HG03039 (cell line): Measurements from ENCODE around the gene ABI3.
"Not testable (repeated sequence)": the region's sequence is repeated elsewhere in the genome, so short reads cannot be mapped to it uniquely, and the experiment has no call there.

ENCODE experiments used
- ATAC-seq: cut with Tn5 transposase; IDR thresholded peaks from one replicate; pipeline ENCODE4 v1.9.1; 2021; ENCODE audit warnings: mild to moderate bottlenecking, moderate library complexity; ENCODE audit not compliant: unreplicated experiment

ABI3 gene, protein sequence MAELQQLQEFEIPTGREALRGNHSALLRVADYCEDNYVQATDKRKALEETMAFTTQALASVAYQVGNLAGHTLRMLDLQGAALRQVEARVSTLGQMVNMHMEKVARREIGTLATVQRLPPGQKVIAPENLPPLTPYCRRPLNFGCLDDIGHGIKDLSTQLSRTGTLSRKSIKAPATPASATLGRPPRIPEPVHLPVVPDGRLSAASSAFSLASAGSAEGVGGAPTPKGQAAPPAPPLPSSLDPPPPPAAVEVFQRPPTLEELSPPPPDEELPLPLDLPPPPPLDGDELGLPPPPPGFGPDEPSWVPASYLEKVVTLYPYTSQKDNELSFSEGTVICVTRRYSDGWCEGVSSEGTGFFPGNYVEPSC

DNA sequence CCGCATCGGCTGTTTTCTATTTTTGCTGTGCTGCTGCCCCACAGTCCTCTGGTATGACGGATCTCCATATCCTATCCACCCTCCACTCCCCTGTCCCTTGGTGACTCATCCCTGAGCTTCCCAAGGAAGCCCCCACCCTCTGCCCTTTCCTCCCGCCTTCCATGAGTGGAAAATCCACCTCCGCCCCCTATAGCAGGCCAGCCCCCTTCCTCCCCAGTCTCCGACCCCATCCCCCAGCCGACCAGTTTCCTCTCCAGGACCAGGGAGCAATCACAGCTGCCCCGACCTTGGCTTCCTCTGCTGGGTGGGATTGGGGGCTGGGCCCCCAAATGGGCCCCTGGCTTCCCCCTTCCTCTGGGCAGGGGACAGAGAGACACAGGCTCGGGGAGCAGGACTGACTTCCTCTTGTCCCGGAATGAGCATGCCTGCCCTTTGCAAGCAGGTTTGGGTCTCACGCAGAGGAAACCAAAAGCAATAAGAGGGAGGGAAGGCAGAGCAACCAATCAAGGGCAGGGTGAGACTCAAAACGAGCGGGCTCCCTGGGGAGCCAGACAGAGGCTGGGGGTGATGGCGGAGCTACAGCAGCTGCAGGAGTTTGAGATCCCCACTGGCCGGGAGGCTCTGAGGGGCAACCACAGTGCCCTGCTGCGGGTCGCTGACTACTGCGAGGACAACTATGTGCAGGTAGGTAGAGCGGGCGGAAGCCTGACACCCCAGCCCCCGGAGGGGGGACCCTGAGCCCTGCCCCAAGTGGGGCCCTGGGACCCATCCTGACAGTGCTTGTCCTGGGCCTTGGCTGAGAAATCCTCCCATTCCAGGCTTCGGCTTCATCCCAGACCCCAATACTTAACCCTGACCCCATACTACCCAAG lies at the start of gene ABI3, which contains the start of gene GNGT2:
Gene ABI3 (plus strand): TSS at position 550 of the 872 bp plus-strand sequence. CDS start 18 bp downstream, at position 568.
Gene GNGT2 (minus strand): TSS at position 417 of the 872 bp plus-strand sequence. CDS start 3,152 bp downstream, outside the sequence.
- ATAC-seq: peak; percentile 73

DNA sequence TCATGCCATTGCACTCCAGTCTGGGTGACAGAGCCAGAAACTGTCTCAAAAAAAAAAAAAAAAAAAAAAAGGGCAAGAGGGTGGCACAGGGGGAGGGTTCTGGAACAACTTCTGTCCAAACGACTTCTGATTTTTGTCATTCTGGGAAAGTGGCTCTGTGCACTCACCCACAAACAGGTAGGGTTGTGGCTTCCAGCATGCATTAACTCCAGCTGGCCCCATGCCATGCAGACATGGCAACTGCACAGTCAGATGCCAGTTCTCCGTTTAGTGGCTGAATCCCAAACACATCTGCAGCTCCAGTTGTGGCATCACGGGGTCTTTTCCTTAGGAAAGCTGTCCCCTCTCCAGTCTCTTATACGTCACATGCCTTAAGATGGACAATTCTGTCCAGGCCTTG lies 47.6 kb upstream of the ABI3 start:
- ATAC-seq: no peak

DNA sequence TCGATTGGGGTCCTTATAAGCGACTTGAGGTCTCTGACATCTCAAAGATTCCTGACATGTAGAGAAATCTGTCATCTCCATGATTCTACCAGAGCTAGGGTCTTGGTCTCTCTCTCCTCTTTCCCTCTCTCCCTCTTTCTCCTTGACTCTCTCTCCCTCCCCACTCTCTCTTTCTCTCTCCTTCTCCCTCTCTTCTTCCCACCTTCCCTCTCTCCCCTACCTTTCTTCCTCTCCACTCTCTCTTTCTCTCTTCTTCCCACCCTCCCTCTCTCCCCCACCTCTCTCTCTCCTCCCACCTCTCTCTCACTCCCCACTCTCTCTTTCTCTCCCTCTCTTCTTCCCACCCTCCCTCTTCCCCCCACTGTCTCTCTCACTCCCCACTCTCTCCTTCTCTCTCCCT lies 45.4 kb upstream of the ABI3 start:
- no peak for ATAC-seq

DNA sequence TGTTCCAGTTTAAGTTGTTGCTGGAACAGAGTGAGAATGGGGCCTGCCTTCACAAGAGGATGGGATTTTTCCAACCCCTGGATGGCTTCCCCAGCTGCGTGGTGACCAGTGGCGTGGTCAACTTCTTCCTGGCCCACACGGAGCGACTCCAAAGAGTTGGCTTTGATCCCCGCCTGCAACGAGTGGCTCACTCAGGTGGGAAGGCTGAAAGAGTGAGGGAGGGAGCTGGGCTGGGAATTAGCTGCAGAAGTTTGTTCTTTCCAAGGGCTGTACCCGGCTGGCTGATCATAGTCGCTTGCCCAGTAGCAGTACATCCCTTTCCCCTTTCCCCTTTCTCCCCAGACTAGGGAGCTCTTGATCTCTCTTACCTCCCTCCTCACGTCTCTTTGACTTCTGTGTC lies 41.8 kb upstream of the ABI3 start:
- no peak for ATAC-seq

DNA sequence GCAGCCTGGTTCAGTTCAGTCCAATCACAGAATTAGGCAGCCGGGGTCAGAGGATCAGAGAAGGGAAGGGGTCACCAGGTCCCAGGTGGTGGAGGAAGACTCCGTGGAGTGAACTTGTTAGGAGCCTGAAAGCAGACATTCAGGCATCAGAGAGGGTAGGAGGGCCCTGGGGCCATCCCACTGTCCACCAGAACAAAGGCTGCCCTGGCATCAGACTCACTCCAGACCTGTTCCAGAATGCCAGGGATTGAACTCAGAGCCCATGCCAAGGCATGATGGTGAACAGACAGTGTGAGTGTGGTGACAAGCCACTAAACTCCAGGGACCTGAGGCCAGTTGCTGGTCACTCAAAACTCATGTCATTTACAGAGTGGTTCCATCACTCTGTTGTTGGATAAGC lies 40.3 kb upstream of the ABI3 start:
- no peak for ATAC-seq

DNA sequence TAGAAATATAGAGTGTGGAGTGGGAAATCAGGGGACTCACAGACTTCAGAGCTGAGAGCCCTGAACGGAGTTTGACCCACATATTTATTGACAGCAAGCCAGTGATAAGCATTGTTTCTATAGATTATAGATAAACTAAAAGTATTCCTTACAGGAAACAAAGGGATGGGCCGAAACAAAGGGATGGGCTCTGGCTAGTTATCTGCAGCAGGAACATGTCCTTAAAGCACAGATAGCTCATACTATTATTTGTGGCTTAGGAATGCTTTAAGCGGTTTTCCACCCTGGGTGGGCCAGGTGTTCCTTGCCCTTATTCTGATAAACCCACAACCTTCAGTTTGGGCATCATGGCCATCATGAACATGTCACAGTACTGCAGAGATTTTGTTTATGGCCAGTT lies 39.8 kb upstream of the ABI3 start:
- ATAC-seq: not testable (repeated sequence)

DNA sequence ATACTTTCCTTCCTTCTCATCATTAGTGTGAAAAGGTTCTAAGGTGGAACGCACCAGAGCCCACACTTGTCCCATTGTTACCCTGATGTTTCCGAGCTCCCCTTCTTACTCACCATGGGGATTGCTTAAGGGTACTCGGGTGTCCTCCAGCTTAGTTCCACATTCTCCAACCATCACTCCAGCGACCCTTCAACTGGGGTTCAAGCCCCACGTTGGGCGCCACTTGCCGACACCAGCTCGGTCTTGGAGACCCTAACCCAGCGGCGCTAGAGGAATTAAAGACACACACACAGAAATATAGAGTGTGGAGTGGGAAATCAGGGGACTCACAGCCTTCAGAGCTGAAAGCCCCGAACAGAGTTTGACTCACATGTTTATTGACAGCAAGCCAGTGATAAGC lies 34.5 kb upstream of the ABI3 start:
- not testable (repeated sequence) for ATAC-seq

DNA sequence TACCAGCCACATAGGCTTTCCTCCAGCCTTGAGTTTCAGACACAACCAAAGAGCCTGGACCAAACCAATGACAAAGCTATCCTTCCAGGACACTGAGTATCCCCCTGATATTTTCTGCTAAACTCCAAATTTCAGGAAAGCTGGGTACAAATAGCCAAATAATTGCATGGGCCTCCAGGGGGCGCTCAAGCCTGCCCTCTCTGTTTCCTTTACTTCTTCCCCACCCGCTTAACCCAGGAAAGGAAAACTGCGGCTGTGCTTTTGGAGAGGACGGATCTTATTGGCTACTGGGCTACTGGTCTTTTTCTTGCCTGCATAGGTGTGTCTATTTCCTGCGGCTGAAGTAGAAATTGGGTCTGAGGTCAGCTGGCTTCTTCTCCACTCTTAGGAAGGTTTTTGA lies 30.2 kb upstream of the ABI3 start:
- ATAC-seq: no peak

DNA sequence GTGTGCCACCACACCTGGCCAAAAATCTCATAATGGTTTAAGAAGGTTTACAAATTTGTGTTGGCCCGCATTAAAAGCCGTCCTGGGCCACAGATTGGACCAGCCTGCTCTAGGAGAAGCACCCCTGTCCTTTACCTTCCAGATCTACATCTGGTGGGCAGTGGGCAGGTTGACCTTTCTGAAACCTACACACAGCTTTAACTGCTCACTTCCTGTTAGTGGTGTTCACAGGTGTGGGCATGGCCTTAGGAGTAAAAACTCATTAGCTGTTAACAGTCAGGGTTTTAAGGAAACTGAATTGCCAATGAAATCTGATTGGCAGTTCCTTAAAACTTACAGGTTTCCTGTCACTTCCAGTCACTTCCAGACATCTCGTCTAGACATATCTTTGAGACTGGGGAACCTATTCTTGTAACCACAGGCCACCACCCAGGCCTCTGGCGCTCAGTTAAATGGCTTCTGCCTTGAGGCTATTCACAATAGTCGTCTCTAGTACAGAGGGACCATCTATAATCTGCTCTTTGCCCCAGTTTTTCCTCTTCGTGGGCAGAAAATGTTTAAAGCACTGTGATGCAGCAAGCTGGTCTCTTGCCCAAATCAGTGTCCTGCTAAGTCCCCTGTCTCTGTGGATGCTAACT lies 29.4 kb upstream of the ABI3 start:
- no peak for ATAC-seq

DNA sequence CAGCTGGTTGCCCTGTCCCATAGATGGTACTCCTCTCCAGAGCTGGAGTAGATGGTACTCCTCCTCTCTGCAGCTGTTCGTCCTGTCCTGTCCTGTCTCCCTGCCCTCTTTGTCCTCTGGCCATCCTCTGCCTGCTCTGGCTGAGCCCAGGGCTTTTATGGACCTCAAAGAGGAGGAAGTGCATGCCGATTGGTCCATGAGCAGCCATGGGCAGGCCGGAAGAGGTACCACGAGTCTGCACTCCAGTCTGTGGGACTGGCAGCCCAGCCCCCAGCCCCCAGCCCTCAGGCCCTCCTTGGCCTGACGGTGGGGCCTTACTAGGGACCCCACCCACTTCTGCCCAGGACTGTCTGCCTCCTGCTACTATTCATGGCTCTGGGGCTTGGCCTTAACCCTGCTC lies 27.2 kb upstream of the ABI3 start:
- no peak for ATAC-seq

DNA sequence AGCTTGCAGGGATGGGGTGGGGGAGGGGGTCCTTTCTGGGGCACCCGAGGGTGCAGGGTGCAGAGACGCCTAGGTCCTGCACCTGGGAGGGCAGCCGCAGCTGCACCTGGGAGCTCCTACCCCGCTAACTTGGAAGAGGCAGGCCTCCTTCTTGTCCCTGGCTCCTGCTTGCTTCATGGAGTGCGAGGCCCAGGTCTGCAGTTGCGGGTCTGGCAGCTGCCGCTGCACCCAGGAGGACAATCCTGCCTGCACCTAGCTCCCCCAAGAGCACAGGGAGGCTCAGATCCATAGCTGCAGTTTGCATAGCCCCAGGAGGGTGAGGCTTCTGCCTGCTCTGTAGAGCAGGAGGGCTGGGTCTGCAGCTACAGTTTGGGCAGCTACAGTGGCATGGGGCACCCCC lies 26.7 kb upstream of the ABI3 start:
- ATAC-seq: no peak

DNA sequence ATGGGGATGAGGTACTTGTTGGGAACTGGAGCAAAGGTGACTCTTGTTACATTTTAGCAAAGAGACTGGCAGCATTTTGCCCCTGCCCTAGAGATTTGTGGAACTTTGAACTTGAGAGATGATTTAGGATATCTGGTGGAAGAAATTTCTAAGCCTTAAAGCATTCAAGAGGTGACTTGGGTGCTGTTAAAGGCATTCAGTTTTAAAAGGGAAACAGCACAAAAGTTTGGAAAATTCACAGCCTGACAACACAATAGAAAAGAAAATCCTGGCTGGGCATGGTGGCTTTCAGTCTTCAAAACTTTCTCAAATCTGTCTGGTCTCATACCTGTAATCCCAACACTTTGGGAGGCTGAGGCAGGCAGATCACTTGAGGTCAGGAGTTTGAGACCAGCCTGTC lies 26.0 kb upstream of the ABI3 start:
- not testable (repeated sequence) for ATAC-seq

DNA sequence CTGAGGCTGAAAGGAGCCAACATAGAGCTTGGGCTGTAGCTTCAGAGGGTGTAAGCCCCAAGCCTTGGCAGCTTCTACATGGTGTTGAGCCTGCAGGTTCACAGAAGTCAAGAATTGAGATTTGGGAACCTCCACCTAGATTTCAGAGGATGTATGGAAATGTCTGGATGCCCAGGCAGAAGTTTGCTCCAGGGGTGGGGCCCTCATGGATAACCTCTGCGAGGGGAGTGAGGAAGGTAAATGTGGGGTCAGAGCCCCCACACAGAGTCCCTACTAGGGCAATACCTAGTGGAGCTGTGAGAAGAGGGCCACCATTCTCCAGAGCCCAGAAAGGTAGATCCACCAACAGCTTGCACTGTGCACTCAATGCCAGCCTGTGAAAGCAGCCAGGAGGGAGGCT lies 25.1 kb upstream of the ABI3 start:
- ATAC-seq: not testable (repeated sequence)

DNA sequence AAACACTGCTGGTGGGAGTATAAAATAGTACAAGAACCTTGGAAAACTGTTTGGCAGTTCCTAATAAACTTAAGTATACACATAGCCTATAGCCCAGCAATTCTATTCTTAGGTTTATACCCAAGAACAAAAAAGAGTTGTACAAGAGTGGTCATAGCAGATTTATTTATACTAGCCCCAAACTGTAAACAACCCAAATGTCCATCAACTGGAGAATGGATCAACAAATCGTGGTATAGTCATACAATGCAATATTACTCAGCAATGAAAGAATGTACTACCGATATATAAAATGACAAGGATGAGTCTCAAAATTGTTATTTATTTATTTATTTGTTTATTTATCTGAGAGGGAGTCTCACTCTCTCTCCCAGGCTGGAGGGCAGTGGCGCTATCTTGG lies 23.2 kb upstream of the ABI3 start:
- ATAC-seq: no peak

DNA sequence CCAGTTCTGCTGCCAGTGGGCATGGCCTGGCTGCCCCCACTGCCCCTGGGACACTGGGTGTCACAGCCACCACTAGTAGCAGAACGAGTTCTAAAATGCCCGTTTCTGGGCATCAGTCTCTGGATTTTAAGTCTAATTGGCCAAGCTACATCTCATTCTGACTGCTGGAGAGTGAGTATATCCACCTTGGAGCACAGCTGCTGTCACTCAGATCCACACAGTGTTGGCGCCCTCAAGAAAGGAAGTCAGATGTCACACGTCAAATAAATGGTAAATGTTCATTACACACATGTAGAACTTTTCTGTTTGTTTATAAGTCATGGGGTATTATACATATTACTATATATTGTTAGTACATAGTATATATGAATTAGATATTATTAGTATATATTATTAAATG lies 19.6 kb upstream of the ABI3 start:
- ATAC-seq: no peak

DNA sequence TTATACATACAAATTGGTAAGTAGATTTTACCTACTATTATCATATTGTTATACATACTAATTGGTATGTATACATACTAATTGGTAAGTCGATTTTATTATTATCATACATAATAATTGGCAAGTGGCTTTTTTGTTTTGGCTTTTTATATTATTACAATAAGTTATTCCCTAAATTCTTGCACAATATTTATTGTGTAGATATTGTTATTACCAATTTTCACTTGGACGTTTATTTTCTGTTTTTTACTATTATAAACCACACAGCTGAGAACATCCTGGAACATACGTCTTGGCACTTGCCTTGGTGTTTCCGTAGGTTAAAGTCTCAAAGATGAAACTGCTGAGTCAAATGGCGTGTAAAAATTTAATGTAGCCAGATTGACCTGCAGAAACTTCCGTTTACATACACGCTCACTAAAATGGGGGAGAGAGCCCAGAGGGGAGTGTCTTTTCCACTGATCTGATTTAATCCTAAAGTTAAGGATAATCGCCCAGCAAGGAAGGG lies 19.0 kb upstream of the ABI3 start:
- ATAC-seq: peak; percentile 3

DNA sequence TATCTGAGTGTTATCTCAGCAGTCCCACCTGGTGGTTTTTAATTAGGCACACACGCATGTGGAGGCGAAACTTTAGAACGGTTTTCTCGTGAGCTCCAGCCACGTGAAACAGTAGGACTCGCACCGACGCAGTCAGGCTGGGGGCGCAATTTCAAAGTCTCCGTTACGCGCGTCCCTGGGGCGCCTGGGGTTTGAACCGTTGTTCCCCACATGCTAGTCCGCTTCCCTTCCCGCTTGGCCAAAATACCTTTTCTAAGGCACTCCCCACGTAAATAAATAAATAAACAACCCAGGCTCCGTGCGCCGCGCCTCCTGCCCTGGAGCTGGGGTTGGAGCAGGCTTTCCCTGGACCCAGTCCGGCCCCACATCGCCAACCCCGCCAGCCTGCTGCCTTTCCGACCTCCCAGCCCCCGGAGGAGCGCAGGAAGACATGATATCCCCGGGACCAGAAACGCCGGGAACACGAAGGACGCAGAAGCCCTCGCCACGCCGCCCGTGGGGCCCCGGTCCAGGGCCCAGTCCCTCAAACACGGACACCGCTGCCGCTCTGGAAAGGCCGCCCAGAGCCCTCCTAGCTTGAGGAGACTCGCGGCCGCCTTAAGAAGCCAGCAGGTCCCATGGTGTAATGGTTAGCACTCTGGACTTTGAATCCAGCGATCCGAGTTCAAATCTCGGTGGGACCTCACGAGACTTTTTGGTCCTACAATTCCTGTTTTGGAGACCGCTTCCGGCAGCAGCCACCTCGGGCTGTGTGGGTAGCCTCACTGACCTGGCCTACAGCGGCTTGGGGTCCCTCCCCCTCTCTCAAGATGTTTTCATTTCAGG lies 18.4 kb upstream of the ABI3 start:
- peak; percentile 38 for ATAC-seq

DNA sequence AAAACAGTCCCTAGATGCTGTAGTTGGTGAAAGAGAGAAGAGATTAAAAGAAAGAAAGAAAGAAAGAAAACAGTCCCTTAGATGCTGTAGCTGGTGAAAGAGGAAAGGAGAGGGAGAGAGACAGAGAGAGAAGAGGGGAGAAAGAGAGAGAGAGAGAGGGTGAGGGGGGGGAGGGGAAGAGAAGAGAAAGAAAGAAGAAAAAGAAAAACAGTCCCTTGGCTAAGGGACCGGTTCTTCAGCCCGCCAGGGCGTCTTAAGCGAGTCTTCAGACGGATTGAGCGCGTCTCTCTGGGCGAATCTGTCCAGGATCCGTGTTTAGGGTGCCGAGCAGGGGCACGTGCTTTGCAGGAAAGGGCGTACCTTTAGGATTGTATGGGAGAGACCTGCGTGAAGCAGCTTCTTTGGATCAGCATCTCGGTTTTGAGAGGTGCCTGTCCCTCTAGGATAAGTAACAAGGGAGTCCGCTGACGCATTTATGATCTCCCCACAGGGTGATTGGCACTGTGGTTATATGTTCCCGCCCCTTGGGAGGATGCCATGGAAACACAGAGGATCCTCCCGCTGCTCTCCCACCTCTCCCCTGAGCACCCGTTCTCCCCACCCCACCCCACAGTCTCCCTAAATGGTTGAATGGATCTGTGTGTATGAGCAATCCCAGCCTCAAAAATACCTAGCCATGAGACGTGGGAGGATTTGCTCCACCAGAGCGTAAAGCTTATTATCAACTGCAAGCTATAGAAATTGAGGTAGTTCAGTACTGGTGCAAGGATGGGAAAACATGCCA lies 16.8 kb upstream of the ABI3 start:
- no peak for ATAC-seq

DNA sequence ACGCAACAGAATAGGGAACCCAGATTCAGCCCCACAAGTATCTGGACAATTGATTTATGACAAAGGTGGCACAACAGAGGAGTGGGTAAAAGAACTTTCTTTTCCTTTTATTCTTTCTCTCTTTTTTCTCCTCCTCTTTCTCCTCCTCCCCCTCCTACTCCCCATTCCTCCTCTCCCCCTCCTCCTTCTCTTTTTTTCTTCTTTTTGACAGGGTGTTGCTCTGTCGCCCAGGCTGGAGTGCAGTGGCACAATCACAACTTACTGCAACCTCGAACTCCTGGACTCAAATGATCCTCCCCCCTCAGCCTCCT lies 16.3 kb upstream of the ABI3 start:
- ATAC-seq: no peak

DNA sequence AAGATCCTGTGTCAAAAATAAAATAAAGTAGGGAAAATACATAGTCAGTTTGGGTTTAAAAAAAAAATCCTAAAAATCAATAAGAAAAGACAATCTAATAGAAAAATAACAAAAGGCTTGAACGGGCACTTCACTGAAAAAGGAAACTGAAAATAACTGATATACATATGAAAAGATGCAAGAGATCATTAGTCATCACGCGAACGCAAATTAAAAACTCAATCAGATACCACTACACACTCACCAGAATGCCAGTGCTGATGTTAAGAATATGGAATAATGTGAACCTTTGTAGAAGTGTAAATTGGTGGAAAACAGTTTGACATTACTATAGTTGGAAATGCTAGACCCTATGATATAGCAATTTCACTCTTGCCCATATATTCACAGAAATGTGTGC lies 14.8 kb upstream of the ABI3 start:
- no peak for ATAC-seq
